ENCODE data around the gene OR8B2.

DNA sequence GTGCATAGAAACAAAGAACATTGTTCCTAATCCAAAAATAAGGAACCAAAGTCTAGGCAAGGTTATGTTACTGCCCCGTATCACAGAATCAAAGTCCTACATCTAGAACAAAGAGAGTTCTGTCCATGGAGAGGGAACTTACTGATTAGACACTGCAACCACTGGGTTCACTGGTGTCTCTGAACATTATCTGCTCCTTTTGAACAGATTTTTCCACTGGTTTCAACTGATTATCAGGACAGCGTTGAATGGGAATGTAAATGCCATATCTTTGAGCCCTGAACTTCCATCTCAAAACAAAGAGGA, 44.2 kb downstream of the OR8B2 start:
- TF ChIP-seq ELF4 (IDR thresholded peaks at IDR 0.05) (no peak), L3MBTL2 (conservative IDR thresholded peaks at IDR 0.05) (no peak), SUZ12 (IDR thresholded peaks at IDR 0.05) (no peak)
